Ureter (tissue), 1 donor: ENCODE data around the gene B4GALNT1. TPM values are rescaled to one million over a fixed set of nuclear protein-coding genes. Genes with fewer than 3 reads are reported as not detected.
"Not testable (repeated sequence)": the region's sequence is repeated elsewhere in the genome, so short reads cannot be mapped to it uniquely, and the experiment has no call there.

ENCODE experiments used
- DNase-seq: peaks from one replicate; pipeline ENCODE4 v3.0.0-alpha.2; 2020; ENCODE audit warnings: low spot score
- total RNA-seq: library from RNA; stranded (reverse); gene quantifications from one replicate; pipeline ENCODE4 v1.2.4, GENCODE V29; 2023
- donor health status: DM: yes; HTN: yes; CAD: no.

Gene B4GALNT1
- total RNA-seq, 1 donor from 2014 or later, result 3.3 TPM

- no peak for DNase-seq
Measured at GRCh38 chr12:57620936-57621496, 12.0 kb downstream of the B4GALNT1 start.

GRCh38 chr12:57620245-57620935 is 12.6 kb downstream of the B4GALNT1 start:
- no peak for DNase-seq

DNA sequence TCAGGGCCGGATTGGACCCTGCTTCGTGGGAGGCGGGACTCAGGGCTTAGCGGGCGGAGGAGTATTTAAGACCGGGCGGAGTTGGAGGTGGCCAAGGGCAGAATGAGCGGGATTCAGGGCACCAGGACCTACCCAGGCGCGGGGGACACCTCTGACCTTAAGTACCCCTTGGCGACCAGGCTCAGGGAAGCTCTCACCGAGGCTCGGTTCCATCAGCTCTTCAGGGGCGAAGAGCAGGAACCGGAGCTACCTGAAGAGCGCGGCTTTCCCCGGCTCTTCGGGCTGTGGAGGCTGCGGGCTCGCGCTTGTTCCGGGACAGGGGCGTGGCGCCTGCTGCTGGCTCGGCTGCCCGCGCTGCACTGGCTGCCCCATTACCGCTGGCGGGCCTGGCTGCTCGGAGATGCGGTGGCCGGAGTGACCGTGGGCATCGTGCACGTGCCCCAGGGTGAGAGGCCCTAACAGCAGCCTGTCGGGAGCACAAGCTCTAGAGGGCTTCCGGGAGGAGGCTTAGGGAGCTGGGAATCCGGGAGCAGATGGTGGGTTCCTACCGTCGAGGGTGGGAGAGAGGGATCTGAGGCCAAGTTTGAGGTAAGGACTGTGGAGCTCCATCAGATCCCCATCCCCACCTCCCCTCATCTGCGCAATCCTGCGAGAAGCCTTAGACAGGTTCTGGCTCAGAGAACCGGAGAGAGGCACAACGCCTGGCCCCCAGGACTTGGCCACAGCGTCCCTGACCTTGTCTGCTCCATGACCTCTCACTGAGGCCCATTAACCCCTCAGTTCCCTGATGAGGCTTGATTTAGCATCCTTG is 13.4 kb downstream of the B4GALNT1 start:
- no peak for DNase-seq

- no peak for DNase-seq
Measured at GRCh38 chr12:57618966-57619433, 14.0 kb downstream of the B4GALNT1 start.

GRCh38 chr12:57618431-57618830 is 14.6 kb downstream of the B4GALNT1 start:
- not testable (repeated sequence) for DNase-seq

DNA sequence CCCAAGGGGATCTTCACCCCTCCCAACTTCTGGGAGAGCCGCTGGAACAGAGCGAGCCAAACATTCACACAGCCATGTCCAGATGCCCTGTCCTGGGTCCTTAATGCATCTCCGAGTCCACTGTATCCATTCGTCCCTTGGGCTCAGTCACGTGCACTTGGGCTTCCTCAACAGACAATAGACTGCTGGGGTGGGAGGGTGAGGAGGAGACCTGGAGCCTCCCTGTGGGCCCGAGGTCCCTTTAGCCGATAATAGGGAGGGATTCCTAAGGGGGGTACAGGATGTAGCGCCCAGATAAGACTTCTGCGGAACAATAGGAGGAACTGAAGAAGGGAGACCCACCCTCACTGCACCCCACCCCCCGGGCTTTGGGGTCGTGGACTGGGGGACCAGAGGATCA is 15.1 kb downstream of the B4GALNT1 start:
- no peak for DNase-seq

DNA sequence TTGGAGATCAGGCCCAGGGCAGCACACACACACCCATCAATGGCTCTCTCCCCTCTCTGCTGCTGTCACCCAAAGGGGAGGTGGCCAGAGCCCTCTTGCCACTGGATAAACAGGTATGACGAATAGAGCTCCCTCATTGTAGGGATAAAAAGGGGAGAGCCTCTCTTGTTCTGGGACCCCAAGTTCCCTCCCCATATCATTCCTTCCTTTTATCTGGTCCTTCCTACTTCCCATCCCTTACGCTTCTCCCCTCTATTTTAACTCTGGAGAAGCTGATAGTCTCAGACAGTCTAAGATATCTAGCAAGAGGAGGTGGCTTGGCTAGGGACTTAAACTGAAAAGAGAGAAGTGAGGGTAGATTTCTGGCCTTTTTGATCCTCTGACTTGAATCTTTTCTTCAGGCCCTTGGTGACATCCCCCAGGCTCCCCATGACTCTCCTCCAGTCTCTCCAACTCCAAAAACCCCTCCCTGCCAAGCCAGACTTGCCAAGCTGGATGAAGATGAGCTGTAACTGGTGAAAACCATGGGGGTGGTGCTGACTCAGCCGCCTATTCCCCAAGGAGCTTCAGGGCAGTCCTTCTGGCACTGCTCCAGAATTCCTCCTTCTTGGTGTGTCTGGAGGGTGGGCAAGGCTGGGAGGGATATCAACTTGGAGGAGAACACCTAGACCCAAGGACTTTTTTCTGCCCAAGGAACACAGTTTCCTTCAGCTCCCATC is 16.5 kb downstream of the B4GALNT1 start:
- no peak for DNase-seq

- no peak for DNase-seq
Measured at GRCh38 chr12:57615637-57616036, 17.4 kb downstream of the B4GALNT1 start.

DNA sequence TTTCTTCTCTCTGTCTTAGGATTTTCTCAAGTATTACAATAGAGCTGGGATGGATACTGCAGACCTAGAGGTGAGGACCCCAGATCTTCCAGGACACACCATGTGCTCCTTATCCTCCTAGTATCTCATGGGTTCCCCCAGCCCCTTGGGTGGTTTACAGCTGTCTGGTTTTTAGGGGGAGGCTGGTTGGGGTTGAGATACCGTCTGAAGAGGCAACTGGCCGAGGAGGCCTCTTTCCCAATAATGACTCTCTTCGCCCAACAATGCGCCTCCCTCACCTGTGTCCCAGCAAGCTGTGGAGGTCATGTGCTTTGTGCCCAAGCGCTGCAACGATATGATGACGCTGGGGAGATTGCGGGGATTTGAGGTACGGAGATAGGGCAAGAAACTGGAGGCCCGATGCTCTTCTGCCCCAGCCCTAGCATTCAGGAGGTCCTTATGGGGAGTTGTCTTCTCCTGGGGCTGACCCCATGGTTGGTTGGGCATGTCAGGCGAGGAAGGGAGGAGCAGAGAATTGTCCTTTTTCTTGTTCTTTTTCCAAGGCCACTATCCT is 18.0 kb downstream of the B4GALNT1 start:
- DNase-seq, result no peak

- no peak for DNase-seq
Measured at GRCh38 chr12:57614178-57614947, 18.6 kb downstream of the B4GALNT1 start.

DNA sequence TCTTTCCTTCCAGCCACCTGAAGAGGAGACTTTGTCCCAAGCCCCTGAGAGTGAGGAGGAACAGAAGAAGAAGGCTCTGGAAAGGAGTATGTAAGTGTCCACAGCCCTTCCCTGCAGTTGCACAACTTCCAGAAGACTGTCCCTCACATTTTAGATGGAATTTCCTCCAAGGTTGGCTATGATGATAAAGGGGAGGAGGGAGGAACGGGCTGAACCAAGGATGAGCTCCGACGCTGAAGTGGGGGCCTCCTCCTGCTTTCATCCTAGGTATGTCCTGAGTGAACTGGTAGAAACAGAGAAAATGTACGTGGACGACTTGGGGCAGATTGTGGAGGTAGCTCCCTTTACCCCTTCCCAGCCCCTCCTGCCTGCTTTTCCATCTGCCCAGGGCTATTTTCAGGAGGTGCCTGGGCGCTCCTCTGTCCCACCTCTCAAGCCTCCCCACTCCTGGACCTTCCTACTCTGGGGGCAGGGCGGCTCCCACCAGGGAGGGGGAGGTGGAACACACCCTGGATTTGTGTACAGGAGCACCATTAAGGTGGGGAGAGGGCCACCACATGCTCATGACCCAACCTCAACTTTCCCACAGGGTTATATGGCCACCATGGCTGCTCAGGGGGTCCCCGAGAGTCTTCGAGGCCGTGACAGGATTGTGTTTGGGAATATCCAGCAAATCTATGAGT is 19.4 kb downstream of the B4GALNT1 start:
- DNase-seq, result no peak

DNA sequence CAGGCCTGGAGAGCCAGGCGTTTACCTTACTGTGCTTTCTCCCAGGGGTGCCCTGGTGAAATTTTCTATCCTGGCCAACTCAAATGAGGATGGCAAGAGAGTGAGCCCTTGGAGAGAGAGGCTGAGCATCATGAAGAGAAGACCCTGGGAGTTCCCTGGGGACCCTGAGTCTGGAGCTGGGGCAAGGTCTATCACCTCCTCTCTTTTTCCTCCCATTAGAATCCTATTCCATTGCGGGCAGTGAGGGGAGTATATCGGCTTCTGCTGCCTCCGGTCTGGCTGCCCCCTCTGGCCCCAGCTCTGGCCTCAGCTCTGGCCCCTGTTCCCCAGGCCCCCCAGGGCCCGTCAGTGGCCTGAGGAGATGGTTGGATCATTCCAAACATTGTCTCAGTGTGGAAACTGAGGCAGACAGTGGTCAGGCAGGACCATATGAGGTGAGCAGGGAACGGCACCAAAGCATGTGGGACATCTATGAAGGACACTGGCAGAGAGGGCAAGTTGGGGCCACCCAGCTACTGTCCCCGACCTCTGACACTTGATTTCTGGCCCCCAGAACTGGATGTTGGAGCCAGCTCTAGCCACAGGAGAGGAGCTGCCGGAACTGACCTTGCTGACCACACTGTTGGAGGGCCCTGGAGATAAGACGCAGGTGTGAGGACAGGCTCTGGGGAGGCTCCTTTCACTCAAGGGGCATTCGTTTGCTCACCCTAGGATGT is 20.1 kb downstream of the B4GALNT1 start:
- DNase-seq, result no peak

- DNase-seq, result no peak
Measured at GRCh38 chr12:57611827-57612710, 20.9 kb downstream of the B4GALNT1 start.

GRCh38 chr12:57611108-57611826 is 21.7 kb downstream of the B4GALNT1 start, which contains the start of gene ARHGEF25:
Gene ARHGEF25 (plus strand): TSS chr12:57611435. CDS start chr12:57611895, 460 bp downstream.
- peak; percentile 86 for DNase-seq

DNA sequence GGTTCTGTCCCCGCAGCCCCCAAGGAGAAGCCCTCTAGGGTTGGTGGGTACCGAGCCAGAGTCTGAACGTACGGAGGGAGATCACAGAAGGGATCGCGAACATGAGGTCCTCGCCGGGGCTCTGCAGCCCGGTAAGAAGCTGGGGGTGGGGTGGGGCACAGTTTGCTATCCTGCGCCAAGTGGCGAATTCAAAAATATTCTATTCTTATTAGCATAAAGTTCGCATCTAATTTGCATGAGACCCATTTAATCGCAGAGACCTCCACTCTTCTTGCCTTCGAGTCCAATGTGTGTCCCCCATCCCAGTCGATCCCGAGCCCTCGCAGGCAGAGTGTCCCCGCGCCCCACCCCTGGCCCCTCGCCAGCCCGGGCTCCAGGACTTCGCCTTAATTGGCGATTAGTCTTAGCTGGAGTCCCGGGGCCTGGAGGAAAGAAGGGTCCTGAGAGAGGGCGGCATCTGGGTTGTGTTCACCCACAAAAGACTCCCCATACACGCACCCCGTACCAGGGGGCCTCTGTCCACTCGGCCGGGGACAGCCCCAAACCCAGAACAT is 22.4 kb downstream of the B4GALNT1 start:
- DNase-seq, result peak; percentile 82

DNA sequence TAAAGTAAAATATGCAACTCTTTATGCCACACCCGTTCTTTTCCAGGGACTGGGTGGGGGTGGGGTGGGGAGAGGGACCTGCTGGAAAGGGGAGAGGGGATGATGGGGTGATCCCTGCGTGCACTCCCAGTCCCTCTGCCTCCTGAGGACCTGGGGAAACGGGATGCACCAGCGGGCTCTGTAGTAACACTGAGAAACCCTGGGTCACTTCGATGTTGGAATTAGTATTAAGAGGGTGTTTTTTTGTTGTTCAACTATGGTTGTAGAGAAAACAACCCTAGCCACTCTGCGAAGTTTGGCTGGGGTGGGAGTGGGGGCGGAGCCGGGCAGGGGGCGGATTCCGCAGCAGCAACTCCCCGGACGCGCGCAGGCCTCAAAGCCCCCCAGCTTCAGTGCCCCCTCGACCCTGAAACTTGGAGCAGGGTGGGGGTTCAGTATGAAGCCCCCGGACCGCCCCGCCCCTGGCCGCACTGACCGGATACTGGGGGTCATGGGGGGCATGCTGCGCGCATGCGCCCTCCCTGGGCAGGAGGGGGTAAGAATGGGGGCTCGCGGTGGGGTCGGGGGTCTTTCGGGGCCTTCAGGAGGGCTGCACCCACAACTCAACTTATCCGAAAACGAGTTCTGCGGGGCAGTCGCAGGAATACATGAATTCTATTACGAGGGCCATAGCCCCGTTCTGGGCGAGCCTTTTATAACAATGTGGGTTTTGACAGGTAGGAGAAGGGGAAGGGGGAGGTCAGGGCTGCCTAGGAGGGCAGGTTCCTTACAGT is 23.0 kb downstream of the B4GALNT1 start:
- DNase-seq, result peak; percentile 55
